CD4-positive, alpha-beta T cell (primary cell): ENCODE results near the gene HECW1. TPM values are rescaled to one million over a fixed set of nuclear protein-coding genes. Genes with fewer than 3 reads are reported as not detected.

Source experiments
- ATAC-seq: fragments of 200-7000 bp; cut with Tn5 transposase; one replicate; pipeline ENCODE4 v1.10.0; 2022; ENCODE audit warnings: mild to moderate bottlenecking; ENCODE audit not compliant: poor library complexity
- CTCF ChIA-PET: fragments of 350-600 bp; sonication (Branson Sonifier 250); formaldehyde crosslinking; loops from one replicate; lab custom pipeline; 2021; ENCODE audit warnings: antibody characterized with exemption, inconsistent platforms; lab: Charles Lee
- POLR2A ChIA-PET: fragments of 350-600 bp; sonication (Branson Sonifier 250); formaldehyde crosslinking; loops from one replicate; lab custom pipeline; 2021; ENCODE audit warnings: antibody characterized with exemption, inconsistent platforms; lab: Charles Lee
- DNase-seq, 14 experiments: peaks; one replicate each; pipeline ENCODE4 v3.0.0-alpha.2; 2013 to 2020; ENCODE audit warnings: mixed read lengths in 2 of 14
- H3K27ac ChIP-seq, 2 donors: one replicate each; pipeline versions ENCODE4 v1.5.1 to v1.7.0; 2013; ENCODE audit warnings: low read length in 2 of 2, low read depth in 1 of 2, mild to moderate bottlenecking in 1 of 2
- H3K27me3 ChIP-seq, 2 experiments: 1 replicate in 1 of 2; 2 replicates in 1 of 2; pipeline versions ENCODE4 v1.6.1 to v1.7.0; 2013; ENCODE audit warnings: low read length in 2 of 2, control low read depth in 1 of 2, mild to moderate bottlenecking in 1 of 2, moderate library complexity in 1 of 2; ENCODE audit not compliant: insufficient read depth in 2 of 2, control insufficient read depth in 1 of 2
- H3K36me3 ChIP-seq: one replicate; pipeline ENCODE4 v1.6.1; 2013; ENCODE audit warnings: low read length, control low read depth; ENCODE audit not compliant: insufficient read depth
- H3K4me1 ChIP-seq: one replicate; pipeline ENCODE4 v1.6.1; 2013; ENCODE audit warnings: low read length, control low read depth; ENCODE audit not compliant: insufficient read depth
- H3K4me3 ChIP-seq: one replicate; pipeline ENCODE4 v1.5.1; 2013; ENCODE audit warnings: mild to moderate bottlenecking, low read length, moderate library complexity
- H3K9me3 ChIP-seq, 2 experiments: 1 replicate in 1 of 2; 2 replicates in 1 of 2; pipeline versions ENCODE4 v1.6.1 to v1.7.0; 2013; ENCODE audit warnings: low read length in 2 of 2, mild to moderate bottlenecking in 2 of 2, control low read depth in 1 of 2, moderate library complexity in 1 of 2; ENCODE audit not compliant: control insufficient read depth in 1 of 2, insufficient read depth in 1 of 2
- H3K27ac Mint-ChIP-seq: one replicate; pipeline ENCODE4 v1.8.0; 2020; ENCODE audit warnings: mixed read lengths
- H3K27me3 Mint-ChIP-seq: one replicate; pipeline ENCODE4 v1.8.0; 2021; ENCODE audit warnings: mixed read lengths
- H3K36me3 Mint-ChIP-seq: one replicate; pipeline ENCODE4 v1.8.0; 2021; ENCODE audit warnings: low read depth, mixed read lengths
- H3K4me1 Mint-ChIP-seq: one replicate; pipeline ENCODE4 v1.8.0; 2021; ENCODE audit warnings: low read depth, mixed read lengths
- H3K4me3 Mint-ChIP-seq: one replicate; pipeline ENCODE4 v1.8.0; 2020; ENCODE audit warnings: mild to moderate bottlenecking, mixed read lengths
- H3K9me3 Mint-ChIP-seq: one replicate; pipeline ENCODE4 v1.8.0; 2020; ENCODE audit warnings: mixed read lengths
- CTCF ChIP-seq: fragments of 200-600 bp; IDR thresholded peaks from one replicate; pipeline ENCODE4 v1.8.0; 2022; ENCODE audit warnings: antibody characterized with exemption, mild to moderate bottlenecking
- intact Hi-C, 2 experiments: fragments of 100-400 bp; cut with DNase I in 1 of 2; cut with micrococcal nuclease in 1 of 2; formaldehyde crosslinking; loops; one replicate each; pipeline versions ENCODE4 v1.15.1 to v1.9.0; 2023 to 2025; cut with DNase I, micrococcal nuclease
- total RNA-seq, 174 experiments: library from RNA in 2 of 174; stranded (reverse) in 2 of 174; gene quantifications; one replicate each; pipeline ENCODE4 v1.2.3 and lab custom pipeline; 2021 to 2026

The HECW1 gene
- total RNA-seq, 2 experiments from 2014 or later, result not detected

GRCh38 chr7:43487731-43488073, 375.3 kb downstream of the HECW1 start:
- no peaks in the 10 kb centered on the region for H3K4me1 Mint-ChIP-seq
- ChIA-PET POLR2A (no interaction called here), CTCF (no interaction called here)
- no peak overlapping the region for H3K4me3 Mint-ChIP-seq
- H3K27ac ChIP-seq, result no peak overlapping the region
- H3K36me3 ChIP-seq, result no peaks in the 10 kb centered on the region
- no peaks in the 10 kb centered on the region for H3K9me3 Mint-ChIP-seq
- TF ChIP-seq CTCF, result no peak
- no peaks in the 10 kb centered on the region for H3K36me3 Mint-ChIP-seq
- H3K4me1 ChIP-seq, result no peaks in the 10 kb centered on the region
- H3K27me3 ChIP-seq, result no peaks in the 10 kb centered on the region
- no peaks in the 10 kb centered on the region for H3K27me3 Mint-ChIP-seq
- H3K9me3 ChIP-seq, result no peaks in the 10 kb centered on the region
- H3K27ac Mint-ChIP-seq, result no peak overlapping the region
- DNase-seq (no peak), ATAC-seq (no peak)
- no peak overlapping the region for H3K4me3 ChIP-seq
- intact Hi-C loops, result no loop called here

GRCh38 chr7:43489257-43489656, 376.8 kb downstream of the HECW1 start:
- no peak for DNase-seq
- no peaks in the 10 kb centered on the region for H3K27me3 ChIP-seq
- H3K9me3 Mint-ChIP-seq, result no peaks in the 10 kb centered on the region
- H3K4me1 Mint-ChIP-seq, result no peaks in the 10 kb centered on the region
- H3K27ac ChIP-seq, result no peak overlapping the region
- no peak for TF ChIP-seq CTCF
- H3K4me1 ChIP-seq, result no peaks in the 10 kb centered on the region
- H3K9me3 ChIP-seq, result no peaks in the 10 kb centered on the region
- H3K4me3 ChIP-seq, result no peak overlapping the region
- H3K36me3 ChIP-seq, result no peaks in the 10 kb centered on the region
- H3K27ac Mint-ChIP-seq, result no peak overlapping the region
- H3K4me3 Mint-ChIP-seq, result no peak overlapping the region
- no peaks in the 10 kb centered on the region for H3K27me3 Mint-ChIP-seq
- no peaks in the 10 kb centered on the region for H3K36me3 Mint-ChIP-seq
- ChIA-PET POLR2A (no interaction called here), CTCF (no interaction called here)
- no peak for ATAC-seq
- intact Hi-C loops, result no loop called here

- ChIA-PET POLR2A (no interaction called here), CTCF (no interaction called here)
- no peaks in the 10 kb centered on the region for H3K4me1 Mint-ChIP-seq
- no peak for ATAC-seq
- H3K9me3 Mint-ChIP-seq, result no peaks in the 10 kb centered on the region
- intact Hi-C loops, result no loop called here
- H3K4me3 ChIP-seq, result no peak overlapping the region
- no peak overlapping the region for H3K4me3 Mint-ChIP-seq
- H3K36me3 ChIP-seq, result no peaks in the 10 kb centered on the region
- no peaks in the 10 kb centered on the region for H3K9me3 ChIP-seq
- H3K27me3 Mint-ChIP-seq, result no peaks in the 10 kb centered on the region
- no peak for TF ChIP-seq CTCF
- H3K27ac Mint-ChIP-seq, result no peak overlapping the region
- no peaks in the 10 kb centered on the region for H3K27me3 ChIP-seq
- DNase-seq, result no peak
- H3K27ac ChIP-seq, result no peak overlapping the region
- no peaks in the 10 kb centered on the region for H3K36me3 Mint-ChIP-seq
- H3K4me1 ChIP-seq, result no peaks in the 10 kb centered on the region
Measured at GRCh38 chr7:43490016-43490415, 377.6 kb downstream of the HECW1 start.
